H9 (cell line): ENCODE measurements around the gene CD8A. TPM values are rescaled to one million over a fixed set of nuclear protein-coding genes. Genes with fewer than 3 reads are reported as not detected.

Source experiments
- DNase-seq: peaks from one replicate; pipeline ENCODE4 v3.0.0-alpha.2; 2017
- H2AFZ ChIP-seq: one replicate; pipeline ENCODE4 v1.6.1; 2013; ENCODE audit warnings: mild to moderate bottlenecking, low read length, control low read depth, moderate library complexity
- H2AK5ac ChIP-seq: 2 replicates; pipeline ENCODE4 v1.6.1; 2013; ENCODE audit warnings: low read length, control low read depth, mixed read lengths; ENCODE audit not compliant: insufficient read length
- H2BK120ac ChIP-seq: one replicate; pipeline ENCODE4 v1.6.1; 2013; ENCODE audit warnings: low read depth, mild to moderate bottlenecking, low read length, control low read depth, inconsistent platforms; ENCODE audit not compliant: poor library complexity, severe bottlenecking
- H2BK12ac ChIP-seq: 2 replicates; pipeline ENCODE4 v1.6.1; 2013; ENCODE audit warnings: low read length, control low read depth, mixed read lengths, low read depth; ENCODE audit not compliant: insufficient read length
- H2BK15ac ChIP-seq: 2 replicates; pipeline ENCODE4 v1.6.1; 2013; ENCODE audit warnings: low read depth, low read length, control low read depth
- H2BK20ac ChIP-seq: one replicate; pipeline ENCODE4 v1.6.1; 2013; ENCODE audit warnings: low read depth, mild to moderate bottlenecking, low read length, control low read depth, inconsistent platforms; ENCODE audit not compliant: poor library complexity, severe bottlenecking
- H2BK5ac ChIP-seq: 2 replicates; pipeline ENCODE4 v1.6.1; 2013; ENCODE audit warnings: low read length, control low read depth, mixed read lengths; ENCODE audit not compliant: insufficient read length
- H3K14ac ChIP-seq: 2 replicates; pipeline ENCODE4 v1.6.1; 2013; ENCODE audit warnings: low read length, control low read depth; ENCODE audit not compliant: insufficient read depth
- H3K18ac ChIP-seq: 2 replicates; pipeline ENCODE4 v1.6.1; 2013; ENCODE audit warnings: low read depth, mild to moderate bottlenecking, mixed read lengths, low read length, control low read depth; ENCODE audit not compliant: insufficient read length
- H3K23ac ChIP-seq: 2 replicates; pipeline ENCODE4 v1.6.1; 2013; ENCODE audit warnings: low read length, control low read depth, mixed read lengths, low read depth; ENCODE audit not compliant: insufficient read length
- H3K23me2 ChIP-seq: 2 replicates; pipeline ENCODE4 v1.6.1; 2013; ENCODE audit warnings: low read depth, mild to moderate bottlenecking, mixed read lengths, low read length, control low read depth; ENCODE audit not compliant: insufficient read length, poor library complexity, severe bottlenecking
- H3K27ac ChIP-seq: 2 replicates; pipeline ENCODE4 v1.5.1; 2013; ENCODE audit warnings: low read length, control low read depth, mixed read lengths, low read depth; ENCODE audit not compliant: insufficient read length
- H3K27me3 ChIP-seq: 2 replicates; pipeline ENCODE4 v1.6.1; 2013; ENCODE audit warnings: low read length, control low read depth, inconsistent platforms; ENCODE audit not compliant: insufficient read depth
- H3K4ac ChIP-seq: 2 replicates; pipeline ENCODE4 v1.6.1; 2013; ENCODE audit warnings: low read depth, mild to moderate bottlenecking, control low read depth, inconsistent platforms, low read length, moderate library complexity
- H3K4me1 ChIP-seq: 2 replicates; pipeline ENCODE4 v1.6.1; 2013; ENCODE audit warnings: low read length, control low read depth, inconsistent platforms; ENCODE audit not compliant: insufficient read depth
- H3K4me2 ChIP-seq: 2 replicates; pipeline ENCODE4 v1.6.1; 2013; ENCODE audit warnings: low read length, control low read depth, mixed read lengths; ENCODE audit not compliant: insufficient read length, insufficient read depth
- H3K56ac ChIP-seq: 2 replicates; pipeline ENCODE4 v1.6.1; 2013; ENCODE audit warnings: low read depth, mild to moderate bottlenecking, mixed read lengths, low read length, control low read depth; ENCODE audit not compliant: insufficient read length
- H3K79me1 ChIP-seq: 2 replicates; pipeline ENCODE4 v1.6.1; 2013; ENCODE audit warnings: low read depth, mild to moderate bottlenecking, moderate library complexity, low read length, control low read depth, inconsistent platforms; ENCODE audit not compliant: insufficient read depth, poor library complexity, severe bottlenecking
- H3K79me2 ChIP-seq: 2 replicates; pipeline ENCODE4 v1.6.1; 2013; ENCODE audit warnings: low read length, control low read depth, inconsistent platforms; ENCODE audit not compliant: insufficient read depth
- H3K9ac ChIP-seq: 2 replicates; pipeline ENCODE4 v1.6.1; 2013; ENCODE audit warnings: low read length, control low read depth, mixed read lengths; ENCODE audit not compliant: insufficient read length; ENCODE audit errors: extremely low read depth
- H3K9me3 ChIP-seq: one replicate; pipeline ENCODE4 v1.6.1; 2013; ENCODE audit warnings: low read depth, low read length, inconsistent platforms; ENCODE audit not compliant: control insufficient read depth
- H3T11ph ChIP-seq: one replicate; pipeline ENCODE4 v1.6.1; 2013; ENCODE audit warnings: mild to moderate bottlenecking, low read length, control low read depth, inconsistent platforms
- H4K20me1 ChIP-seq: one replicate; pipeline ENCODE4 v1.6.1; 2013; ENCODE audit not compliant: control insufficient read depth, insufficient read length, insufficient read depth
- H4K5ac ChIP-seq: 2 replicates; pipeline ENCODE4 v1.6.1; 2013; ENCODE audit warnings: low read depth, mild to moderate bottlenecking, mixed read lengths, low read length, control low read depth; ENCODE audit not compliant: insufficient read length
- H4K8ac ChIP-seq: replicated peaks from 2 replicates; pipeline ENCODE4 v1.6.1; 2013; ENCODE audit warnings: low read length, control low read depth, mixed read lengths, low read depth; ENCODE audit not compliant: insufficient read length
- H4K91ac ChIP-seq: 2 replicates; pipeline ENCODE4 v1.6.1; 2013; ENCODE audit warnings: low read depth, mild to moderate bottlenecking, moderate library complexity, mixed read lengths, low read length, control low read depth; ENCODE audit not compliant: insufficient read length
- H3K27ac Mint-ChIP-seq, 3 experiments: 2 replicates in 2 of 3; 3 replicates in 1 of 3; pipeline ENCODE4 v1.8.0; 2020 to 2021; ENCODE audit warnings: mixed read lengths in 3 of 3, mild to moderate bottlenecking in 1 of 3, moderate library complexity in 1 of 3
- H3K27me3 Mint-ChIP-seq: 2 replicates; pipeline ENCODE4 v1.8.0; 2021; ENCODE audit warnings: low read depth, mild to moderate bottlenecking, moderate library complexity, mixed read lengths
- H3K36me3 Mint-ChIP-seq, 3 experiments: 2 replicates in 2 of 3; 3 replicates in 1 of 3; pipeline ENCODE4 v1.8.0; 2020 to 2021; ENCODE audit warnings: low read depth in 3 of 3, mixed read lengths in 3 of 3; ENCODE audit not compliant: insufficient read depth in 1 of 3
- H3K4me1 Mint-ChIP-seq, 2 experiments: 2 replicates each; pipeline ENCODE4 v1.8.0; 2020; ENCODE audit warnings: mixed read lengths in 2 of 2
- H3K4me3 Mint-ChIP-seq, 2 experiments: 2 replicates in 1 of 2; 3 replicates in 1 of 2; pipeline ENCODE4 v1.8.0; 2020 to 2021; ENCODE audit warnings: mild to moderate bottlenecking in 2 of 2, mixed read lengths in 2 of 2, moderate library complexity in 1 of 2
- H3K9me3 Mint-ChIP-seq, 2 experiments: 2 replicates in 1 of 2; 3 replicates in 1 of 2; pipeline ENCODE4 v1.8.0; 2020; ENCODE audit warnings: mild to moderate bottlenecking in 2 of 2, mixed read lengths in 2 of 2, moderate library complexity in 1 of 2
- WGBS: extraction: QIAGEN DNeasy Blood & Tissue Kit; methylation state at CpG from one replicate; pipeline ENCODE4 v1.1.7; 2013; ENCODE audit warnings: missing lambda C conversion rate, low lambda C conversion rate, mixed read lengths; ENCODE audit not compliant: insufficient read length; ENCODE audit errors: extremely low coverage; 5-methylcytosine and 5-hydroxymethylcytosine counted together
- total RNA-seq: library from RNA; stranded (reverse); gene quantifications from 2 replicates; pipeline ENCODE4 v1.2.1, GENCODE V29; 2021
- TF ChIP-seq, protein P1 (sequence below): fragments of 200-600 bp; sonication (generic); conservative IDR thresholded peaks from 3 replicates; pipeline ENCODE4 v1.8.0; 2021; ENCODE audit warnings: antibody characterized with exemption, mild to moderate bottlenecking

CD8A gene
- total RNA-seq, 1 experiment from 2014 or later = not detected

DNA sequence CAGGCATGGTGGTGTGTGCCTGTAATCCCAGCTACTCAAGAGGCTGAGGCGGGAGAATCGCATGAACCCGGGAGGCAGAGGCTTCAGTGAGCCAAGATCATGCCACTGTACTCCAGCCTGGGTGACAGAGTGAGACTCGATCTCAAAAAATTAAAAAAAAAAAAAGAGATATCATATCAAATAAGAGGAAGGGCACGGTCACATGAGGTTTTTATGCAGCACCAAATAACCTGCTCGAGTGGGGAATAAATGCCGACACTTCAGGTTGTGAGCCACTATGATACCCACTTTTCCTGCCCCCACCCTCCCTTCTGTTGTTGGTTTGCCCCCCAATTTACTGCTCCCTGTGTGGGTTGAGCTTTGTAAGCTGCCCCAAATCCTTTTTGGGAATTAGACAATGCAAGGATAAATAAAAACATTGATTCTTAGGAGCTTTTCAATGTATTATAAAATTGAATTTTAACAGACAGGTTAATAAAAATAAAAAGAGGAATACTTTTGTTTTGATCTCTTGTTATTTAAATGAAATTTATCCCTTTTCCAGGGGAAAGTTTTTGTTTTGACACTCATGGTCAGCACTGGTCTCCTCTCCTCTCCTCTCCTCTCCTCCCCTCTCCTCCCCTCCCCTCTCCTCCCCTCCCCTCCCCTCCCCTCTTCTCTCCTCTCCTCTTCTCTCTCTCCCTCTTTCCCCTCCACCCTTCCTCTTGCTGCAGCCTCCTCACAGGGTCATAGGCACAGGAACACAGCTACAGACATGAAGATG is 41.8 kb upstream of the CD8A start:
- H3K4ac ChIP-seq = no peak overlapping the region
- Mint-ChIP-seq H3K4me1 (peaks cover 9 to 24% of the 10 kb centered on the region in 2 experiments), H3K36me3 (no peaks in the 10 kb centered on the region), H3K27me3 (peaks cover 2% of the 10 kb centered on the region; the same call in 1 of the 2 replicates), H3K27ac (peak overlapping the region in 1 of 3 experiments; percentile 87; a peak in 2 of 7 replicates), H3K9me3 (no peaks in the 10 kb centered on the region; a peak in 1 of 5 replicates), H3K4me3 (no peak overlapping the region)
- no peak overlapping the region for H3K14ac ChIP-seq
- no peak overlapping the region for H2BK120ac ChIP-seq
- no peak for DNase-seq
- no peak overlapping the region for H2BK15ac ChIP-seq
- H3T11ph ChIP-seq = no peak overlapping the region
- H3K9ac ChIP-seq = no peak overlapping the region
- H4K20me1 ChIP-seq = no peaks in the 10 kb centered on the region
- H4K91ac ChIP-seq = no peak overlapping the region
- H3K4me2 ChIP-seq = no peak overlapping the region
- H2BK5ac ChIP-seq = no peak overlapping the region
- no peak overlapping the region for H3K27ac ChIP-seq
- H3K9me3 ChIP-seq = no peaks in the 10 kb centered on the region
- H3K23ac ChIP-seq = no peak overlapping the region
- no peak overlapping the region for H3K18ac ChIP-seq
- H3K27me3 ChIP-seq = no peaks in the 10 kb centered on the region
- H2BK12ac ChIP-seq = no peak overlapping the region
- no peak overlapping the region for H2AFZ ChIP-seq
- H3K56ac ChIP-seq = no peak overlapping the region
- WGBS = no CpG with 5 or more reads among the region's 7 CpGs
- no peaks in the 10 kb centered on the region for H3K23me2 ChIP-seq
- peaks cover 4% of the 10 kb centered on the region for H3K4me1 ChIP-seq
- H4K5ac ChIP-seq = no peak overlapping the region
- H4K8ac ChIP-seq = no peak overlapping the region
- no peak overlapping the region for H2AK5ac ChIP-seq
- no peak overlapping the region for H2BK20ac ChIP-seq
- H3K79me1 ChIP-seq = no peaks in the 10 kb centered on the region
- TF ChIP-seq, protein P1, sequence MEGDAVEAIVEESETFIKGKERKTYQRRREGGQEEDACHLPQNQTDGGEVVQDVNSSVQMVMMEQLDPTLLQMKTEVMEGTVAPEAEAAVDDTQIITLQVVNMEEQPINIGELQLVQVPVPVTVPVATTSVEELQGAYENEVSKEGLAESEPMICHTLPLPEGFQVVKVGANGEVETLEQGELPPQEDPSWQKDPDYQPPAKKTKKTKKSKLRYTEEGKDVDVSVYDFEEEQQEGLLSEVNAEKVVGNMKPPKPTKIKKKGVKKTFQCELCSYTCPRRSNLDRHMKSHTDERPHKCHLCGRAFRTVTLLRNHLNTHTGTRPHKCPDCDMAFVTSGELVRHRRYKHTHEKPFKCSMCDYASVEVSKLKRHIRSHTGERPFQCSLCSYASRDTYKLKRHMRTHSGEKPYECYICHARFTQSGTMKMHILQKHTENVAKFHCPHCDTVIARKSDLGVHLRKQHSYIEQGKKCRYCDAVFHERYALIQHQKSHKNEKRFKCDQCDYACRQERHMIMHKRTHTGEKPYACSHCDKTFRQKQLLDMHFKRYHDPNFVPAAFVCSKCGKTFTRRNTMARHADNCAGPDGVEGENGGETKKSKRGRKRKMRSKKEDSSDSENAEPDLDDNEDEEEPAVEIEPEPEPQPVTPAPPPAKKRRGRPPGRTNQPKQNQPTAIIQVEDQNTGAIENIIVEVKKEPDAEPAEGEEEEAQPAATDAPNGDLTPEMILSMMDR = no peak
- H3K79me2 ChIP-seq = no peaks in the 10 kb centered on the region
